Stimulated activated CD8-positive, alpha-beta memory T cell treated with anti-CD3 and anti-CD28 coated beads, Interleukin-15, amount 100 ng/mL, for 1 hour (primary cell): Measurements from ENCODE around the gene ESYT3.
"Not testable (repeated sequence)": the region's sequence is repeated elsewhere in the genome, so short reads cannot be mapped to it uniquely, and the experiment has no call there.

Experiments used
- DNase-seq: peaks from one replicate; pipeline ENCODE4 v3.0.0-alpha.2; 2020; ENCODE audit warnings: low read depth

ESYT3 gene

DNA sequence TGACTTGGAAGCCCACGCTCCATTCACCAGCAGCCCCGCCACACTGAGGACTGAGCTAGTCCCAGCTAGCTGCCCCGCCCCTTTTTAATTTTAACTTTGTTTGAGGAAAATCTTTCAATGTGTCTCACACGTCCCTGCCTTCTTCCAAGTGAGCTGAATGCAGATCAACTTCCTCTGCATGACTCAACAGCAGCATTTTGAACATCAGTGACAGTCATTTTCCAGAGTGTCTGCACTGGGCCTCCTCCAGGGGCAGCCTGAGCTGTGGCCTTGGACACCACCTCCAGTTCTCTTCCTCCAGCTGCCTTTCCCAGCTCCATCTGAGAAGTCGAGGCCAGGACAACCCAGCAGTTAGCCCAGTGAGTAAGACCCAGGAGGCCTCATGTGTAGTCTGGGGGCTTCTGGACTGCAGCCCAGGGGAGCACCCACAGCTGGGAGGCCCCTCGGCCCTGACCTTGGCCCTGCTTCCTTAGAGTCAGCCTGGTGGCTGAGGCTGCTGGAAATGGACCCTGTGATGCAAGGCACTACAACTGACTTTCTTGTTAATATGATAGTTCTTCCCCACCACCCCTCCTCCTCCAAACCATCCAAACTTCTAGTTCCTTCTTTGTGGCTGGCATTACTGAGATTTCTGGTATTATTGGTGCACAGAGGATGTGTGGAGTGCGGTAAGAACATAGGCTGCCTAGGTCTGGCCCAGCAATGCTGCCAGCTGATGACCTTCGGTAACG, 21.4 kb upstream of the ESYT3 start:
- no peak for DNase-seq

GRCh38 chr3:138416236-138416635, 18.2 kb upstream of the ESYT3 start:
- DNase-seq: not testable (repeated sequence)

DNA sequence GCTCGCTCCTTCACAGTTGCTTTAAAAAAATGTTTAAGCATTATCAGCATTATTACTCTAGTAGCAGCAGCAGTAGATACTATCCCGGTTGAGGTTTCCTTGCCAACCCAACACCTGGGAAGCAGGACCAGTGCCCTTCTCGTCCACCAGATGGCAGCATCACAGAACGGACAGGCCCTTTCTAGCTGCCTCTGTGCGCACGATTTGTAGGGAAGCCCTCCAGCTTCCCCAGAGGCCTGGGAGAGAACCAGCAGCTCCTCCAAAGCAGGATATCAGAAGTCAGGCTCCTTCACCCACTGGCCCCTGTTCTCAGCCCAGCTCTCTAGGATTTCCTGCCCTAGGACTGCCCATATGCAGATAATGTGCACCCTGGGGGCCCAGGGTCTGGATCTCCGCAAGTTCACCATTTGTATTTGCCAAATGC, 16.8 kb upstream of the ESYT3 start:
- DNase-seq: peak; percentile 29

GRCh38 chr3:138418601-138419206, 15.7 kb upstream of the ESYT3 start:
- DNase-seq: no peak

DNA sequence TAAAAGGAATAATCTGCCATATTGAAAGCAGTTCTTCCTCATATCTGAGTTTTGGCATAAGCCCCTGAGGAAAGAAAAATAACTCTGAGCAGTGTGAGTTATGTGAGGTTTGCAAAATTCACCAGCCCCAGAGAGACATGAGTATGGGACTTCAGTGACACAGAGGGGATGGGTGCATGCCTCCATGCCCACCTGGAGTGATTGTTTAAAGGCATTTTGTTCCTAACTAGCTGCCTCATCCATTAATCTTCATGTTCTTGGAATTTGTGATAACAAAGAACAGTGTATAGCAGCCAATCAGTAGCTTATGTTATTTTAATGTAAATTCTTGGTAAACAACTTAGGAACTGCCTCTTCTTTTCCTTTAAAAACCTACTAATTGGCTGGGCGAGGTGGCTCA, 11.1 kb upstream of the ESYT3 start:
- no peak for DNase-seq

DNA sequence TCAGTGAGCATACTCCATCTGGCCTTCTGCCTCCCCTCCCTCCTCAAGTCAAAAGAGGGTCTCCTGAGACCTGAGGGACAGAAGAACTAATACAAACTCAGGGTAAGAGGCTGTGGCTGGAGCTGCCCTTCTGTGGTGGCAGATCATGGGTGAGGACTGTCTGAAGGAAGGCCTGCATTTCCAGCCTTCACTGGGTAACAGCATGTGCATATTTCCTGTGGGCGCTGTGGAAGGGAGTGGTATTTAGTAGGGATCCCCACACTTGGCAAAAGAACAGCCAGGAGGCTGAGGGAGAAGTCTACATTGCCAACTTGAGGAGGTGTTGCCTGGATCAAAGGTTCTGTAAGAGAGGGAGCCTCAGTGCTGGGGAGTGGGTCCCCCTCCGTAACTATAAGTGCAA, 10.1 kb upstream of the ESYT3 start:
- no peak for DNase-seq

- DNase-seq: no peak
Observed at GRCh38 chr3:138426211-138426610, 8.2 kb upstream of the ESYT3 start.

- not testable (repeated sequence) for DNase-seq
Observed at GRCh38 chr3:138426754-138427153, 7.7 kb upstream of the ESYT3 start.

DNA sequence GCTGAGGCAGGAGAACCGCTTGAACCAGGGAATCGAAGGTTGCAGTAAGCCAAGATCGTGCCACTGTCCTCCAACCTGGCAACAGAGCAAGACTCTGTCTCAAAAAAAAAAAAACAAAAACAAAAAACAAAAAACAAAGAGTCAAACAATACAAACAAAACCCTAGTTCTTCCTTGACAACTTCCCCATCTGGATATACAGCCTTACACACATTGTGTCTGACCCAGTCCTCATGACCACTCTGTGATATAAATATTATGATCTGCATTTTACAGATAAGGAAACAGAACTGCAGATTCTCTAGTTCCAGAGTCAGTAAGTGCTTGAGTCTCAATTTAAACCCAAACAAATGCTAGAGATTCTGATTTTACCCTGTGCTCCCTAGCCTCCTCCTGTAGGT, 4.8 kb upstream of the ESYT3 start:
- DNase-seq: no peak

DNA sequence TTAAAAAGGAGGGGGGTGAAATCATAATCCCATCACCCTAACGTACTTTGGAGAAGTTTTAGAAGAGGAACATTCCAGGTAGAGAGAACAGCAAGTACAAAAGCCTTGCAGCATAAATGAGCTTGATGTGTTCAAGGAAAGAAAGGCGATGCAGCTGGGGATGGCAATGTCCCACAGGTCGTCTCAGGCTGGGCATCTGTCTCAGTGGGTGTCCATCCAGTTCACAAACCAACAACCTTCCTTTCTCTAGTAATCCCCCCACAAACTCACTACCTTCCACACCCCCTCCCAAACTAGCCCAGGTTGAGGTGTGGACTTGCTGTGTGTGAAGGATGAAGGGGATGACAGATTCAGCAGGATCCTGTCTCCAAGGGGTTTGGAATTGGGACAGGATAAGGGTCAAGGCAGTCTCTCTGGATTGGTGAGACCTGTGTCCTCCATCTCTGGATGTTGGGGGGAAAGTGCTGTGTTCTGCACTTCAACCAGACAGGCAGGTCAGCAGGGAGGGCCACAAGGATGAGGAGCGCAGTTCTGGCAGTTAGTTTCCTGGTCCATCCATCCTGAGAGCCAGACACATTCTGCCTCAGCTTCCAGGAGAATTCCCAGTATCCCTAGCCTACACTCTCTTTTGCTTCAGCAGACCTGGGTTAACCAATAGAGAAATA, 1.7 kb upstream of the ESYT3 start:
- no peak for DNase-seq

- DNase-seq: no peak
Observed at GRCh38 chr3:138433892-138434275, 532 bp upstream of the ESYT3 start.

GRCh38 chr3:138434875-138435772, 708 bp downstream of the ESYT3 start:
- DNase-seq: no peak

- DNase-seq: no peak
Observed at GRCh38 chr3:138435840-138436239, 1.4 kb downstream of the ESYT3 start.

DNA sequence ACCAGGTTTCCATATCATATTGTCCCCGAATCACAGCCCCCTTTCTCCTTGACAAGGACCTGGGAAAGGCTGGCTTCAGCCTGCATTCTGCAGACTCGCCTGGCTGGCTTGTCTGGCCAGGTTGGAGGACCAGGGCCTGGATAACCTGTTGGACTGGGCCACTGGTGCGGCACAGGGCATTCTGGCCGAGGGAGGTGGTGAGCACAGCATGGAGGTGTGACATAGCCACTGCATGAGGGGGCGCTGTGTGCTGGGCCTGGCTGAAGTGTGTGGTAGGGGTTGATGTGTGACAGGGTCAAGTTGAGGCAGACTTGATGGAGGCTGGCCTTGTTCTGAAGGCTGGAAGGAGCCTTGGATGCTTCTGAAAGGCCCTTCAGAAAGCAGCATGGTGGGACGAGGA, 2.9 kb downstream of the ESYT3 start:
- no peak for DNase-seq

GRCh38 chr3:138438896-138439295, 4.5 kb downstream of the ESYT3 start:
- DNase-seq: no peak

GRCh38 chr3:138439646-138440045, 5.2 kb downstream of the ESYT3 start:
- no peak for DNase-seq

- DNase-seq: no peak
Observed at GRCh38 chr3:138440121-138440521, 5.7 kb downstream of the ESYT3 start.

GRCh38 chr3:138440596-138440995, 6.2 kb downstream of the ESYT3 start:
- DNase-seq: no peak

GRCh38 chr3:138441256-138441655, 6.8 kb downstream of the ESYT3 start:
- no peak for DNase-seq

DNA sequence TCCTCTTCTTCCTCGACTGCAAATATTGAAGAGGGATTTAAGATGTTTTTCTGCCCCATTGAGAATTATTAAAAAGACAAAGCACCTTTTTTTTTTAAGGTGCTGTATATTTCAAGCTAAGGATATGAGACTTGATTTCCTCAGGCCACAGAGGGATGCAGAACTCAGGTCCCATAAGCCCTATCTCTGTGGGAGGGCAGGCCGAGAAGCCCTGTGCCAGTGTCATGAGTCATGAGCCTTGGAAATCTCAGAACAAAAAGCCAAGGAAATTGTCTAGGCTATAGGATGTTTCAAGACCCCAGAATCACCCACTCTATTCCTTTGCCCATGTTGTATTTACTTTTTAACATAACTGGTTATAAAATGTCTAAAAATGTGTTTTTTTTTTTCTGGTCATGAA, 7.3 kb downstream of the ESYT3 start:
- no peak for DNase-seq

DNA sequence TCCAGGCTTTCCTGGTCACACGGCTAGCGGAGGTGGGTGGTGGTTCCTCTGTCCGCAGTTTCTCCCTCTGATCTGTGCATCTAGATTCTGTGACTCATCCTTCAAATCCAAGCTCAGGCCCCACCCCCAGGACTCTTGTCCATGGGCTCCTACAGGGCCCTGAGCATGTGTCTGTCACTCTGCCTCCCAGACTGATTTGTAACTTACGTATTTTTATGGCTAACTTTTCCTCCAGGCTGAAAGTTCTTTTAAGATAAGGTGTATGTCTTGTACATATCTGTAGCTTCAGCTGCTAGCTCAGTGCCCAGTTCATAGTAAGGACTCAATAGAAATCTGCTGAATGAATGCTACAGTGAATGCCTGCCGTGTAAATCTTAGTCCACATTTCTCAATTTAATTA, 8.0 kb downstream of the ESYT3 start:
- DNase-seq: no peak

GRCh38 chr3:138443091-138443490, 8.7 kb downstream of the ESYT3 start:
- DNase-seq: no peak
